GM13976 (cell line): ENCODE results near the gene VAPB.

ENCODE experiments used
- DNase-seq: peaks from one replicate; pipeline ENCODE4 v3.0.0; 2012; ENCODE audit warnings: low spot score
- in situ Hi-C: fragments of 300-500 bp; cut with MboI; formaldehyde crosslinking; loops from one replicate; pipeline ENCODE4 v1.12.0; 2022; ENCODE audit warnings: low sequenced_read_pairs, mixed read lengths, inconsistent platforms; ENCODE audit not compliant: unreplicated experiment
- TF ChIP-seq, protein P1 (sequence below): IDR thresholded peaks from 2 replicates; pipeline ENCODE4 v1.5.1; 2012; ENCODE audit warnings: borderline replicate concordance, mild to moderate bottlenecking; ENCODE audit not compliant: insufficient read depth; ENCODE audit errors: extremely low read depth, missing control alignments, control extremely low read depth

The VAPB gene, protein sequence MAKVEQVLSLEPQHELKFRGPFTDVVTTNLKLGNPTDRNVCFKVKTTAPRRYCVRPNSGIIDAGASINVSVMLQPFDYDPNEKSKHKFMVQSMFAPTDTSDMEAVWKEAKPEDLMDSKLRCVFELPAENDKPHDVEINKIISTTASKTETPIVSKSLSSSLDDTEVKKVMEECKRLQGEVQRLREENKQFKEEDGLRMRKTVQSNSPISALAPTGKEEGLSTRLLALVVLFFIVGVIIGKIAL

DNA sequence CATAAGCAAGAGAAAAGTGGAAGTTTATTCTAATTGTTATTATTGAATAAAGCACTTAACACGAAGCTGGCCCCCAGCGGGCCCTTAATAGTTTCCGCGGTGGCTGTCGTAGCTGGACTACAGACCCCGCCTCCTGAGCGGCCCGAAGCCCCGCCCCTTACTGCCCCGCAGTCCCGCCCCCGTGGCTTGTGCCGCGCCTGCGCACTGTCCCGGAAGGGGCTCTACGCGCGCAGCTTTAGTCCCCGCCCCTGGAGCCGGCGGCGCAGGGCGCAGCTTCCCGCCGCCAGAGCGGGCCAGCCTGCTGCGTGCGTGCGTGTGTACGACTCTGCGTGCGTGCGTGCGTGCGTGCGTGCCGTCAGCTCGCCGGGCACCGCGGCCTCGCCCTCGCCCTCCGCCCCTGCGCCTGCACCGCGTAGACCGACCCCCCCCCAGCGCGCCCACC is at the start of gene VAPB:
VAPB (plus strand) TSS at position 348 of the 442 bp plus-strand sequence. CDS start 231 bp downstream, outside the sequence.
- in situ Hi-C loops: no loop called here
- TF ChIP-seq, protein P1, sequence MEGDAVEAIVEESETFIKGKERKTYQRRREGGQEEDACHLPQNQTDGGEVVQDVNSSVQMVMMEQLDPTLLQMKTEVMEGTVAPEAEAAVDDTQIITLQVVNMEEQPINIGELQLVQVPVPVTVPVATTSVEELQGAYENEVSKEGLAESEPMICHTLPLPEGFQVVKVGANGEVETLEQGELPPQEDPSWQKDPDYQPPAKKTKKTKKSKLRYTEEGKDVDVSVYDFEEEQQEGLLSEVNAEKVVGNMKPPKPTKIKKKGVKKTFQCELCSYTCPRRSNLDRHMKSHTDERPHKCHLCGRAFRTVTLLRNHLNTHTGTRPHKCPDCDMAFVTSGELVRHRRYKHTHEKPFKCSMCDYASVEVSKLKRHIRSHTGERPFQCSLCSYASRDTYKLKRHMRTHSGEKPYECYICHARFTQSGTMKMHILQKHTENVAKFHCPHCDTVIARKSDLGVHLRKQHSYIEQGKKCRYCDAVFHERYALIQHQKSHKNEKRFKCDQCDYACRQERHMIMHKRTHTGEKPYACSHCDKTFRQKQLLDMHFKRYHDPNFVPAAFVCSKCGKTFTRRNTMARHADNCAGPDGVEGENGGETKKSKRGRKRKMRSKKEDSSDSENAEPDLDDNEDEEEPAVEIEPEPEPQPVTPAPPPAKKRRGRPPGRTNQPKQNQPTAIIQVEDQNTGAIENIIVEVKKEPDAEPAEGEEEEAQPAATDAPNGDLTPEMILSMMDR: no peak
- peak; percentile 96 for DNase-seq

DNA sequence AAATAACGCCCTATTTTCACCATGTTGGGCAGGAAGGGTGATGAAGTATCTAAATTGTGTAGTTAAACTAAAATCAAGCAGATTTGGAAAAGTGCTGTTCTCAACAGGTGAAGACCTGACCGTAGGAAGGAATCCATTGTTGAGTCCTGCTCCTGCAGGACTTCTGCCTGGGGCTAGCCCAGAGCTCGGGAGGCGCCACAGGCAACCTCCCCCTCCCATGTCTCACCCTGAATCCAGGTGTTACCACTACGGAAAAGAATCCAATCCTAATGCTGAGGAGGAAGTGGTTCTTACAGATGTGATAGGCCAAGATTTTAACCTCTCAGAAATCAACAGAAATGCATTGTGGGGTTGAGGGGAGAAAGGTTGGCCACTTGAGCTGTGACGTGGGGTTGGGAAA is 49.3 kb upstream of the VAPB start:
- DNase-seq: no peak
- in situ Hi-C loops: no loop called here
- TF ChIP-seq, protein P1: no peak

DNA sequence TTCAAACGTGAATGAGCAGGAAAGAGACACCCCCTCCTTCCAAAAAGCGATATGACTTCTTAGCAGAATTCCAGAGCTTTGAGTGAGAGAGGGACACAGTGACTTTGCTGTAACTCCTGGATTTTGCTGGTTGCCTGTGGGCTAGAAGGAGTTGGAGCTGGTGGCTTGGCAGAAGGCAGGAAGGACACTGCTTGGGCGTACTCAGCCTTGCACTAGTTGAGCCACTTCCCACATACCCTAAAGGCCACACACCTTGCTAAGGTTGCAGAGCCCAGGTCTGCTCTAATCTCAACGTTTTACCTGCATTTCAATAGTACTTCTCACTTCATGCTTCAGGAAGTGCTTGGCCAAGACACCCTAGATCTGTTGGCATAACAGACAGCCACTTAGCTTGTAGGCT is 48.9 kb upstream of the VAPB start:
- TF ChIP-seq, protein P1: no peak
- DNase-seq: no peak
- in situ Hi-C loops: no loop called here

DNA sequence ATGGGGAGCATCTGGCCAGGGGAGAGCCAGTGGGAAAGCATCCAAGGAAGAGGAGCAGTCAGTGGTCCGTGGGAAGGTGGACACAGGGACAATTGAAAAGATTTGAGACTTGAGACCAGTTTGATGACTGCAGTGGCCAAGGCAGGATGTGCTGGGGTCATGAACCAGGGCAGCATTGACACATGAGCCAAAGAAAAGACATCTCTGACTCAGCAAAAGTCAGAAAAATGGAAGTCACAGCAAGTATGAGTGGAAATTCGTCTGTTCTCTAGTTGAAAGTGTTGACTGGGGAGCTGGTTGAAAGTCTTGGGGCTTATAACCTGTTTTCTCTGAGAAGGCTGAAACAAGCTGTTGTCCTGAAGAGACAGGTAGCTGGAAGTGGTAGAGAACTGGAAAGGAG is 48.2 kb upstream of the VAPB start:
- TF ChIP-seq, protein P1: no peak
- in situ Hi-C loops: no loop called here
- no peak for DNase-seq

DNA sequence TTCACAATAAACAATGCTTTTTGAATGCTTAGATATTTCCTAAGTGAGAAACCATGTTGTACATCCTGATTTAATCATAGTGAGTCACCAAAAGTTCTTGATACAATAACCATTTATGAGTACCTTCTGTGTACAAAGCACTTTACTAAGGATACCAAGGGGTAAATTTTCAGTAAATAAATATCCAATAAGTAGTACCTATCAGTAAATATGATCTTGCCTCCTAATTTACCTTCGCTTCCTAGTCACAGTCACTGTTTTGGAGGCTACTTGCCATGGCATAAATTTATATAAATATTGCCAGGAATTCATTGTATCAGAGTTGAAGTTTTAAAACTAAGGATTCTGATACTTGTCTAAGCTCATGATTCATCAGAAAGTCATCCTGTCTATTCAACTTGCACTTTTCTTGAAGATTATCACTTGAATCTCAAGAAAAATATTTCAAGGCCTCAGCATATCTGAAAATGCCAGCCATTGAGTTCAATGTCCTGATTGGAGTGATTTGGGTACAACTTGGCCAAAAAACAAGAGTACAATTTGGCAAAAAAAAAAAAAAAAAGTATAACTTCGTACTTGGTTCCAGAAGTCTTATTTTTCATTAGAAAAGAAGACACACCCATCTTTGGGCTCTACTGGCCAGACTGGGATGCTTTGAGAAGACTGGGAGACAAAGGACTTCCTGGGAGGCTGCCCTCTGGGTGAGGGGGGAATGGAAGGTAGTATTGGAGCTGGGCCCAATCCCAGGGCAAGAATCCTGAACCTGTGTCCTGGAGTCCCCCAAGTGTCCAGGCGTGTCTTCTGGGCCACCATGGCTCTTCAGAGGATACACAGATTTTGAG is 46.7 kb upstream of the VAPB start:
- in situ Hi-C loops: no loop called here

DNA sequence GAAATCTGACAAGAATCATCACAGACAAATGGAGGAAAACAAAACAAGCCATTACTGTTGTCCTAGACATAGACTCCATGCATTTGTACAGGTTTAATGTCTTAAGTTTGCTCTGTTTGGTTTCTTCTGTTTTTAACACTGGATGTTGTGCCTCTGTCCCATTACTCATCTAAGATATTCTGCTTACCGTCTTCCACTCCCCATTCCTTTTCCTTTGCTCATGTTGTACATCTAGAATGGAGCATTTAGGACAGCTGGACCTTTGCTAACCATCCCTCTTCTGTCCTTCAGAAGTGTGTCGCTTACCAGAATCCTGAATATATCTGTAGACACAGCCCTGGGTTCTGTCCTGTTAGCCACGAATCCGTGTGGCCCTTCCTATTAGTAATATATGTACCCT is 44.3 kb upstream of the VAPB start:
- in situ Hi-C loops: no loop called here
- DNase-seq: no peak
- TF ChIP-seq, protein P1: no peak

More for the DNA sequence above, 46.7 kb upstream of the VAPB start:
- no peak for DNase-seq
- TF ChIP-seq, protein P1: no peak
